GM18951 (cell line): ENCODE results near the gene ALG2.

Source experiments
- POLR2A ChIP-seq: IDR thresholded peaks from 4 replicates; pipeline ENCODE4 v1.6.1; 2011; ENCODE audit warnings: mild to moderate bottlenecking; ENCODE audit not compliant: insufficient read length, insufficient read depth; ENCODE audit errors: extremely low read depth
- in situ Hi-C: fragments of 300-500 bp; cut with MboI; formaldehyde crosslinking; loops from one replicate; pipeline ENCODE4 v1.12.0; 2022; ENCODE audit warnings: low sequenced_read_pairs, mixed read lengths, inconsistent platforms; ENCODE audit not compliant: unreplicated experiment

ALG2 gene

DNA sequence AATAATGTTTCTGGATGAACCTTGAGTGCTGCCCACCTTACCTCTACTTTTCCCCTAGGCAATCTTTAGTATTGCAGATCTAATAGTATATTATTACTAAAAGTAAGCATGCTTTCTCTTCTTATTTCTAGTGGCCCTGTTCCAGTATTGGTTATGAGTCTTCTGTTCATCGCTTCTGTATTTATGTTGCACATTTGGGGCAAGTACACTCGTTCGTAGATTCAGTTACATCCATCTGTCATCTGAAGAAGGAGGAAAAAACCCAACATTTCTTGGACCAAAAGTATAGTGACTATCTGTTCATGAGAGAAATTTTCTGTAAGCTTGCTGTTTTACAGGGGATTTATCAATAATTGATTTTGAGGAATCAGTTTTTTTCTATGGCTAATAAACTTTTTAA is 8.5 kb upstream of the ALG2 start:
- TF ChIP-seq POLR2A: no peak
- in situ Hi-C loops: no loop called here

DNA sequence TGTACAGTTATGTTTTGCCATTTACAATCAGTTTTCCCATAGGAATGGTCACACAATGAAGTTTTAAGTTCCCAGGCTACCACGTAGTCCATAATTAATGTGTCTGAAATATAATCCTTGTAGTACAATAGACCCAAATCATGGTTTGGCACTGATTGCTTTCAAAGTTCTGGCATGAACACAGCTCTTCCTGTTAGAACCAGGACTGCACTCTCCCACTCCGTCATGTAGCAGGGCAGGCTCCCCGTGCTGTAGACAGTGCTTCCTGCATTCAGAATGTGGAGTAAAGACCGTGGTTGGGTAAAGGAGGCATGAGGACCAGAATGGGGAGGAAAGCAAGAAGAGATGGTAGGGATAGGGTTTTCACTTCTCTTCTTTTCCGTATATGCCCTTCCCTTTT is 4.3 kb upstream of the ALG2 start:
- no peak for TF ChIP-seq POLR2A
- in situ Hi-C loops: no loop called here

DNA sequence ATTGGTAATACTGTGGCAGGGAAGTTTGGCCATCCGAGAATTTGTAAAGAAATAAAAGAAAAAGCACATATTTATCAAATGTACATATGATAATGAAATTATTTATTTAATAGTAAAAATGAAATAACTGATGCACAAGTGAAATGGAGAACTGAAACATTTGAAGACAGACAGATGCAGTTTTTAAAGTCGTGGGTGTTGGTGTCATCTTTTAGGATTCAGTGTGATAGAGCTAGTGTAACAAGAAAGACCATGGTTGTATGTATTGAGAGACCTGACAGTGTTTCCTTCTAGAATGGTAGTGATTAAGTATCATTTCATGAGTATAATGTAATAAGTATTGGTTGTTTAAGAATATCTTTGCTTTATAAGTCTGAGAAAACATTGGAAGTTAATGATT is 2.7 kb upstream of the ALG2 start:
- TF ChIP-seq POLR2A: no peak
- in situ Hi-C loops: no loop called here

DNA sequence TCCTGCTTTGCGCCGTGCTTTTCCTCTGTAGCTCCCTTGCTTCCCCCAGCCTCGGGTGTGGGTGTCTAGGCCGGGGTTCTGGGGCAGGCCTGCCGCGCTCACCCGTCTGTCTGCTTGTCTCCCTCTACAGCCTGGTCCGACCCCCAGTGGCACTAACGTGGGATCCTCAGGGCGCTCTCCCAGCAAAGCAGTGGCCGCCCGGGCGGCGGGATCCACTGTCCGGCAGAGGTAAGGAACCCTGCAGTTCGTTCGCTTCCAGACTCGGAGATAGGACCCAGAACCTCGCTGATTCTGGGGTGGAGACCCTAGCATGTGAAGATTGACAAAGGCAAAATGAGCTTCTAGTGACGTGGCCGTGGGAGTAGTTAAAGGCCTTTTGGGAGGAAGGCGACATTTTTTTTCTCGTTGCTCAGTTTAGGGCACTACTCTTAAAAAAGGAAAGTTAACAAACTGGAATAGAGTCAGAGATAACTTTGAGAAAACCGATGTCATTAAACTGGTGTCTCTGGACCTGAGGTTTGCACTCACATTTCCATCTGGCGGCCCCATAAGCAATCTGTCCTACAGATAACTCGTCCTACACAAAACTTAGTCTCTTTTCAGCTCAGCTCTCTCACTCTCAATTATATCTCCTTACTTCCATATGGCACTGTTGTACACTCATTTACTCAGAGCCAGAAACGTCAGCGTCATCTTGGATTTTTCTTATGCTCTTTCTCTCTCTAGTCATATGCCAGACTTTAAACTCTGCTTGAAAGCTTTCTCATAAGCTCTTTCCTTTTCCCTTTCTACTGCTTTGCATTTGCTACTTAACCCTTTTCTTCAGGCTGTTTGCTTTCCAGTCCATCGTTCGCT is 901 bp upstream of the ALG2 start:
- in situ Hi-C loops: no loop called here
- TF ChIP-seq POLR2A: no peak

DNA sequence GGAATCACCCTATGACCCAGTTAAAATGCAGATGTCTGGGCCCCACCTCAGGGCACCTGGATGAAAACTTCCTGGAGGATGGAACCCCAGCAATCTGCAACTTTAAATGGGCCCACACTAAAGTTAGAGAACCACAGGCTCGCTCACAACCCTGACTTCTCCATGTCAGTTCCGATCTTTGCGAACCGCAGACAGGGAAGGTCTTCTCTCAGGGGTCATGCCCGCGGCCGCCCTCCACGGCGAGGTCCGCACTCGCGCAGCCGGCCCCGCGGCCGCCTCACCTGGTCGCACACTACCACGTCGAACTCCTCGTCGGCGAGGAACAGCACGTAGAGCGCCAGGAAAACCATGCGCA is 499 bp downstream of the ALG2 start:
- no peak for TF ChIP-seq POLR2A
- in situ Hi-C loops: no loop called here

DNA sequence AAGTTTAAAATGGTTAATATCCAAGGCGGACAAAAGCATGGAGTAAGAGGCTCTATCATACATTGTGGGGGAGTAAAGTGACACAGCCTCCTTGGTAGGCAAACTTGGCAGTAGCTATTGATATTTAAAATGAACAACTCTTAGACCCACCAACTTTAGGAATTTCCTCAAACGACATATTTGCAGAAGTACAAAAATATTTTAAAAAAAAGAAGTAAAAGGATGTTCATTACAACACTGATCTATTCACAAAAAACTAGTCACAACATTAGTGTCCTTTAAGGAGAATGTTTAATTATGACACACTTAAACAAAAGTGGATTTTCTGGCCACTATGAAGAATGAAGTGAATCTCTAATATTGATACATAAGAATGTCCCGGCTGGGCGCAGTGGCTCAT is 1.7 kb downstream of the ALG2 start:
- in situ Hi-C loops: no loop called here

DNA sequence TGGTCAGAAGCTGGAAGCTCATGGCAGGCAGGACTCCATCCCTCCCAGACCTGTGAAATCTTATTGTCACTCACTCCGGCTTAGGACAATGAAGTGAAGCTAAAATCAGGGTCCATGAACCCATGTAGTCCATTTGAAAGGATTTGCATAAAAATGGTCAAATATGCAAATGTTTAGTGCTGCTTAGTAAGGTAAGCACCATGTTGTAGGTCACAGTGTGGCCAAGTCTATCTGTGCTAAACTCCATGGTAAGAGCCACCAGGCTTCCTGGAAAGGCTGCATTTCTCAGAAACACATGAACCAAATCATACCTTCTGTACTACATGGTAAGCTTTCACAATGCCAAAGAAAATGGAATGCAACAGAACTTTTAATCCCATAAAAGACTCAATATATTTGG is 5.7 kb downstream of the ALG2 start:
- no peak for TF ChIP-seq POLR2A
- in situ Hi-C loops: no loop called here

More for the DNA sequence above, 1.7 kb downstream of the ALG2 start:
- no peak for TF ChIP-seq POLR2A

DNA sequence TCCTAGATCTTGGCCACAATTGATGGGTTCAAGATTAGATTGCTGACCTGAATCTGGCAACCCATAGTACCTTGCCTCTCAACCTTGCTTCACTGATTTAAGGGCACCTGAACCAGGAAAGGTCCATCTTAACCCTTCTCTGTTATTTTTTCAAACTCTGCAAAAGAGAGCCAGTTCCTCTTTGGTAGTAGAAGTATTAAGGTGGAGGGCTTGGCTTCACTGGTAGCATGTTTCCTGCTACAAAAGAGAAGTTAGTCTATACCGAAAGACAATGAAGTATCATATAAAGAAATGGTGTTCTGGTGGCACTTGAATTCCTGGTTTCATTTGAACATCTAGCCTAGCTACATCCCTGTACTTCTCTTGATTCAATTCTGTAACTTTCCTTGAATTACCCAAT is 8.5 kb downstream of the ALG2 start:
- in situ Hi-C loops: no loop called here

DNA sequence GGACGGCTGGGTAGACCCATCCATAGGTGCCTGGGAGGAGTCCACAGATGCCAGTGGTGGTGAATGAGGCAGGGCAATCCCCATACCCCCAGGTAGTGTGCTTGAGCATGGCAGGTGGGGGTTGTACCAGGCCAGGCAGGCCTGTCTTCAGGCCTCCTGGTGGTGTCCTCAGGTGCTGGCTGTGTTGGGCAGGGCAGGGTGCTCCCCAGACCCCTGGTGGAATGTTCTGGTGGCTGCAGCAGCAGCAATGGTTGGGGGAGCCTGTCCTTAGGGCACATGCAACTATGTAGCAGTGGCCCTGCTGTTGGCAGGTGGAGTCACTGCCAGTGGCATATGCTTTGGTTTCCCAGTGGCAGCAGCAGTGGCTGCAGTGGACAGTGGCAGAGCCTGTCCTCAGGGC is 10.0 kb downstream of the ALG2 start:
- no peak for TF ChIP-seq POLR2A
- in situ Hi-C loops: no loop called here

More for the DNA sequence above, 8.5 kb downstream of the ALG2 start:
- no peak for TF ChIP-seq POLR2A

DNA sequence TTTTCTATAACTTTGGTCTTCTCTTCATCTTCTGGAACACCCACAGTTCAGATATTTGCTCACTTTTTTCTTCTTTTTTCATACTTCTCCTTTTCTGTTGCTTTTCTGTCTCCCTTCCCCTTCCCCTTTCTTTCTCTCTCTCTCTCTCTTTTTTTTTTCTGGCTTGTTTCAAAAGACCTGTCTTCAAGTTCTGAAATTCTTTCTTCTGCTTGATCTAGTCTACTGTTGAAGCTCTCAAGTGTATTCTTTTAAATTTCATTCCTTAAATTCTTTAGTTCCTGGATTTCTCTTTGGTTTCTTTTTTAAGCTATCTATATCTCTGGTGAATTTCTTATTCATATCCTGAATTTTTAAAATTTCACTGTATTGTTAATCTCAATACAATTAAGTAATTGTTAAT is 11.2 kb downstream of the ALG2 start:
- in situ Hi-C loops: no loop called here
- TF ChIP-seq POLR2A: no peak

DNA sequence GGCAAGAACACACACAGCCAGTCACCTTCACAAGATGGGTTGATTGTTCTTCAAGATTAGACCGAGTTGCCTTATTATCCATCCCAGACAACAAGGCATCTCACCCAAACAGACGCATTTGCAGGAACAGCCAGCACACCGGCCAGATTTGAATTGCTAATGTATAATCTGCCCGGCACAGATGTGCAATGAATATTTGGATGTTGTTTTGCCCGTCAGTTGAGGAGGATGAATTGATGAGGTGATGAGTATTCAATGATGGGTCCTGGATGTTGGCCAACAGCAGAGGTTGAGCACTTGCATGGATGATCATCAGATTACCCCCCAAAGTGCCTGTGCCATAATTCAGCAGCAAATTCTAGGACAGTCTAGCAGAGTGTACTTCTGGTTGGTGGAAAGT is 20.1 kb downstream of the ALG2 start:
- no peak for TF ChIP-seq POLR2A
- in situ Hi-C loops: no loop called here

DNA sequence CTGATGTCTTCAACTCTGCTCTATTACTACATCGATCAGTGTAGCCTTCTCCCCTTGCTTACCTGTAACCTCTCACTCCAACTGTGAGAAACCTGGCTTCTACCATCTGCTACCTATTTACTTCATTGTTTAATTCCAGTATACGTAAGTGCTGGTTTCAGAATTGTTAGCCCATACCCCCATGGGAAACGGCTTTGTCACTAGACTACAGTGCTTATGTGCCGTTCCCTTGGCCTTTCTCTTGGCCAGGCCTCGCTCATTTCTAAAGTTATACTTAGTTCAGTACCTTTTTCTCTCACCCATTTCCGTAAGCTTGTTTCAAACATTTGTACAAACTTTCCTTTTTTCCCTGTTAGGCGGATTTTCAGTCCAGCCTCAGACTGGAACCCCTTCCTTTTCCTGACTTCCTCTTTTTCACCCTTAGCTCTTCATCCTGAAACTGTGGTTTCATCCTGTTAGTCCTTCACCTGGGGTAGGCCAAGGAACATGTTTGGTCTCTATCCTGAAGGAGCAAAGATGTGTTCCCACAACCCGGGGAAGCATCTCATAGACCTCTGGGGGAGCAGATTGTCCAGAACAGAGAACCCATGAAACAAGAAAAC is 21.7 kb downstream of the ALG2 start:
- in situ Hi-C loops: loop anchor here (25.0 kb wide), 2 partner anchors 612 to 812 kb away; partner anchors contain the start of gene NR4A3
- no peak for TF ChIP-seq POLR2A

DNA sequence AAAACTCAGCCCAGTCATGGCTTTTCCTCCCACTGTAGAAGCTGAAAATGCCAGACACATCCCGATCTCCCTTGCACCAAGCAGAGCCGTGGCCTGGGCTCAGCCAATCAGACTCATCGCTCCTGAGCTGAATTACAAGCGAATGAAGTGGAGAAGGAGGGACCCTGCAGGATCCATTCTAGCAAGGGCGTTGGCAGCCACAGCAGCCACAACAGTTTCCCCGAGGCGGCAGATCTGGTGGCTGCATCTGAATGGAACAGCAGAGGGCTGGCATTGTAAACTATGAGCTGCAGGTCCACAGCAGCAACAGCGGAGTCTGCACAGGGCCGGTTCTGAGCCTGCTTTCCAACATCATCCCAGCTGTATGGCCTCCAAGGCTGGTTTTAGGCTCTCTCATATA is 23.8 kb downstream of the ALG2 start:
- in situ Hi-C loops: loop anchor here (25.0 kb wide), 2 partner anchors 614 to 814 kb away; partner anchors contain the start of gene NR4A3

DNA sequence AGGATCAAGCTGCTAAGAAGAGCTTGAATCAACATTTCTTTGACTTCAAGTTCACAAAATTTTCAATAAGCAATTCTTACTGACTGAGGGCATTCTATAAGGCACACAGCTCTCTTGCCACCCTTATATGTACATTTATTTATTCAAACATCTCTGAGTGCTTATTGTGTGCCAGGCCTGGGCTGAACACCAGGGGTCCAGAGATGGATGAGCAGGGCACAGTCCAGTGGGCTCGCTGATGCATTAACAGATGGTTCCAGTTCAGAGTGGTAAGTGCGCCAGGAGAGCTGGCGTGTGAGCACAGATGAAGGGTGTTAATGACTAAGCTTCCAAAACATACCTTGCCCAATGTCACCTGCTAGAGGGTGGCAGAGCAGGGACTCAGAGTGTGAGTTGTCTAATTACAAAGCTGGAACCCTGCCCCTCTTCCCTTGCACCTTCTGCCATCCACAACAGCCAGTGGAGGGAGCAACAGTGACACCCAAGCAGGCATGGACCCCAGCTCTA is 24.6 kb downstream of the ALG2 start:
- in situ Hi-C loops: loop anchor here (25.0 kb wide), 2 partner anchors 615 to 815 kb away; partner anchors contain the start of gene NR4A3
- no peak for TF ChIP-seq POLR2A

More for the DNA sequence above, 23.8 kb downstream of the ALG2 start:
- no peak for TF ChIP-seq POLR2A

DNA sequence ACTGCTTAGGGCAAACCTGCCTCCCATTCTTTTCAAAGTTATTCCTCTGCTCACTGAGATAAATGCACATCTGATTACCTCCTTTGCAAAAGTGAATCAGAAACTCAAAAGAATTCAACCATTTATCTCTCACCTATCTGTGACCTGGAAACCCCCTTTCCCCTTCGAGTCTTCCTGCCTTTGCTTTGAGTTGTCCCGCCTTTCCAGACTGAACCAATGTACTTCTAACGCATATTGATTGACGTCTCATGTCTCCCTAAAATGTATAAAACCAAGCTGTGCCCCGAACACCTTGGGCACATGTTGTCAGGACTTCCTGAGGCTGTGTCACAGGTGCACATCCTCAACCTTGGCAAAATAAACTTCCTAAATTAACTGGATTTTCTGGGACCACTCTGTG is 25.3 kb downstream of the ALG2 start:
- in situ Hi-C loops: loop anchor here (25.0 kb wide), 2 partner anchors 616 to 816 kb away; partner anchors contain the start of gene NR4A3
